Measurements from ENCODE around the gene RNASE12.

DNA sequence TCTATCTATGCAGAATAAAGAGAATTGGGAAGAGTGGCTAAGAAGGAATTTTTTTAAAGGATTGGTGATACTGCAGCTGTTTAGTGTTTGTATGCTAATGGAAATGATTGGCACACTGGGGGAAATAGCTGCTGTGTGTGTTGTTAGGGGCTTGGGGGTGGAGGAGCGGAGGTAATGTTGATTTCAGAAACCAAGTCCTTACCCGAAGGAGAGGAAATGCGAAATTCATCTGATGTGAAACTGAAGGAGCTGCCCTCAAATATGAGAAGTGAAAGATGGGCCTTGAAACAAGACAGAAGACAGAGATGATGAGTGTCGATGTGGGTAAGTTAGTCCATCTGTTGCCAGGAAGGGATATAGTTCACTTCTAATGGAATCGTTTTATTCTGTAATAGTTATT lies 21.2 kb upstream of the RNASE12 start:
- TF ChIP-seq HCFC1 (IDR thresholded peaks at IDR 0.05; ENCODE audit: low read depth, low read length) (no peak), MAFG (tag; conservative IDR thresholded peaks at IDR 0.05) (no peak), CREBBP (IDR thresholded peaks at IDR 0.05; ENCODE audit: low read depth, low read length) (no peak), ZNF668 (CRISPR knock-in tag; IDR thresholded peaks at IDR 0.05) (no peak)
- TF ChIP-seq, protein P1, sequence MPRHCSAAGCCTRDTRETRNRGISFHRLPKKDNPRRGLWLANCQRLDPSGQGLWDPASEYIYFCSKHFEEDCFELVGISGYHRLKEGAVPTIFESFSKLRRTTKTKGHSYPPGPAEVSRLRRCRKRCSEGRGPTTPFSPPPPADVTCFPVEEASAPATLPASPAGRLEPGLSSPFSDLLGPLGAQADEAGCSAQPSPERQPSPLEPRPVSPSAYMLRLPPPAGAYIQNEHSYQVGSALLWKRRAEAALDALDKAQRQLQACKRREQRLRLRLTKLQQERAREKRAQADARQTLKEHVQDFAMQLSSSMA (CRISPR knock-in tag; IDR thresholded peaks at IDR 0.05) = no peak

Measured in K562 (cell line).